GM19372 (cell line): ENCODE measurements around the gene SLC26A1.

Experiments used
- ATAC-seq: cut with Tn5 transposase; IDR thresholded peaks from one replicate; pipeline ENCODE4 v1.9.1; 2021; ENCODE audit warnings: mild to moderate bottlenecking, low read depth, moderate library complexity; ENCODE audit not compliant: unreplicated experiment

SLC26A1 gene

GRCh38 chr4:993111-994029, at the start of gene SLC26A1:
Gene SLC26A1, minus strand, starts transcription at chr4:993404. Its CDS starts 1,701 bp downstream, at chr4:991703.
- no peak for ATAC-seq

GRCh38 chr4:1042352-1043055, 49.3 kb upstream of the SLC26A1 start:
- no peak for ATAC-seq

- no peak for ATAC-seq
Observed at GRCh38 chr4:1041936-1042330, 48.7 kb upstream of the SLC26A1 start.

- no peak for ATAC-seq
Observed at GRCh38 chr4:1041147-1041935, 48.1 kb upstream of the SLC26A1 start.

- ATAC-seq: no peak
Observed at GRCh38 chr4:1040344-1041146, 47.3 kb upstream of the SLC26A1 start.

- ATAC-seq: no peak
Observed at GRCh38 chr4:1039493-1040343, 46.5 kb upstream of the SLC26A1 start.

GRCh38 chr4:1038948-1039492, 45.8 kb upstream of the SLC26A1 start:
- no peak for ATAC-seq

- ATAC-seq: no peak
Observed at GRCh38 chr4:1036976-1037810, 44.0 kb upstream of the SLC26A1 start.

GRCh38 chr4:1036095-1036494, 42.9 kb upstream of the SLC26A1 start:
- ATAC-seq: no peak

- ATAC-seq: no peak
Observed at GRCh38 chr4:1035510-1035909, 42.3 kb upstream of the SLC26A1 start.

- ATAC-seq: no peak
Observed at GRCh38 chr4:1033840-1034551, 40.8 kb upstream of the SLC26A1 start.

- ATAC-seq: no peak
Observed at GRCh38 chr4:1032861-1033260, 39.7 kb upstream of the SLC26A1 start.

GRCh38 chr4:1031956-1032795, 39.0 kb upstream of the SLC26A1 start:
- no peak for ATAC-seq

- no peak for ATAC-seq
Observed at GRCh38 chr4:1031346-1031745, 38.1 kb upstream of the SLC26A1 start.

- no peak for ATAC-seq
Observed at GRCh38 chr4:1030559-1030958, 37.4 kb upstream of the SLC26A1 start.

- no peak for ATAC-seq
Observed at GRCh38 chr4:1030031-1030430, 36.8 kb upstream of the SLC26A1 start.

- ATAC-seq: no peak
Observed at GRCh38 chr4:1029529-1029928, 36.3 kb upstream of the SLC26A1 start.
